Measurements from ENCODE around the gene RNF207.

RNF207 gene

DNA sequence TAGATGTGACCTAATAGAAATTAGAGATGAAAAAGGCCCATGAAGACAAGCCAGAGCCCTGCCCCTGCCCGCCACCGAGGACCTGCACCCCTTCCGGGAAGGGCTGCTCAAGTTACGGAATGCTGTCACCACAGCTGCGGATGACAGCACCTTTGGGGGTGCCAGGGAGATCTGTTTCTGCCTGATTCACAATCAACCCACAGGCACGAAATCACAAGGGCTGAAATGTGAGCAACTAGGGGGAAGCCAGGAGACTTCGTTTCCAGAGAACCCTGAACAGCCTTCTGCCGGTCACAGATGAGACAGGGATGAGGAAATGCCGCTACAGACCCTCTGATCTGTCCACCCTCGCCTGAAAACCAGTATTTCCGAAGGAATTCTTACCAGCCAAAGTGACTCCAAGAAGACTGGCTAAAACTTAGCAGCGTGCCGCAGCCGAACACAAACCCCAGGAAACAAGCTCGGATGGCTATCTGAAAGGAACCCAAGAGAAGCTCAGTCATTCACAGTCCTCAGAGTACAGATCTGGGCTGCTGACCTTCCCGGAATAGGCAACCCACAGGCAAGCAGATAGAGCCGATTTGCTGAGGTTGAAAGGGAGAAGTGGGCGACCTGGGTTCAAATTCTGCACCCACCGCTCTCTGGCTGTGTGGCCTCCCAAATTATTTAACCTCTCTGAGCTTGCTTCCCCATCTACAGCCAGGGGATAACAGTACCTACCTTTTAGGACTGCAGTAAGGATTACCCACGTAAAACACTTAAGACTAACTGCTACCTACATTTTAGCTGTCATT is 28.8 kb downstream of the RNF207 start:
- H3K4me3 ChIP-seq (ENCODE audit: low read length): peak overlapping the region; percentile 79
- peak; percentile 32 for DNase-seq (ENCODE audit: low read depth)
- TF ChIP-seq, protein P1, sequence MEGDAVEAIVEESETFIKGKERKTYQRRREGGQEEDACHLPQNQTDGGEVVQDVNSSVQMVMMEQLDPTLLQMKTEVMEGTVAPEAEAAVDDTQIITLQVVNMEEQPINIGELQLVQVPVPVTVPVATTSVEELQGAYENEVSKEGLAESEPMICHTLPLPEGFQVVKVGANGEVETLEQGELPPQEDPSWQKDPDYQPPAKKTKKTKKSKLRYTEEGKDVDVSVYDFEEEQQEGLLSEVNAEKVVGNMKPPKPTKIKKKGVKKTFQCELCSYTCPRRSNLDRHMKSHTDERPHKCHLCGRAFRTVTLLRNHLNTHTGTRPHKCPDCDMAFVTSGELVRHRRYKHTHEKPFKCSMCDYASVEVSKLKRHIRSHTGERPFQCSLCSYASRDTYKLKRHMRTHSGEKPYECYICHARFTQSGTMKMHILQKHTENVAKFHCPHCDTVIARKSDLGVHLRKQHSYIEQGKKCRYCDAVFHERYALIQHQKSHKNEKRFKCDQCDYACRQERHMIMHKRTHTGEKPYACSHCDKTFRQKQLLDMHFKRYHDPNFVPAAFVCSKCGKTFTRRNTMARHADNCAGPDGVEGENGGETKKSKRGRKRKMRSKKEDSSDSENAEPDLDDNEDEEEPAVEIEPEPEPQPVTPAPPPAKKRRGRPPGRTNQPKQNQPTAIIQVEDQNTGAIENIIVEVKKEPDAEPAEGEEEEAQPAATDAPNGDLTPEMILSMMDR (conservative IDR thresholded peaks at IDR 0.05; ENCODE audit: low read length): no peak

DNA sequence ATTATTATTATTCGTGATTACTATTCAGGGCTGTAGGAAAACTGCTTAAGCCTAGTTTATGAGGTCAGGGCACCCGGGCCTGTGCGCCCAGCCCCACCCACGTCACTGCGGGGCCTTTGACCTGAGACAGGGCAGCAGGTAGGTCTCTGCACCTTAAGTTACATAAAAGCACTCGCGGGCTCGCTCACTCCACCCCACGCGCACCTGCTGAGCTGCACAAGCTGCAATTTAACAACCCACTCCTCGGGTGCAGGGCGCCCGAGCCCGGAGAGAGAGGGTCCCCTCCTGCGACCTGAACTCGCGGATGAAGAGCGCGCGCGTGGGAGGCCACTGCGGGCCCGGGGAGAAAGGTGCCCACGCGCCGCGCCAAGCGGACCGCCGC is 29.4 kb downstream of the RNF207 start:
- H3K4me3 ChIP-seq (ENCODE audit: low read length): peak overlapping the region; percentile 79
- TF ChIP-seq, protein P1 (conservative IDR thresholded peaks at IDR 0.05; ENCODE audit: low read length): no peak
- DNase-seq (ENCODE audit: low read depth): no peak

DNA sequence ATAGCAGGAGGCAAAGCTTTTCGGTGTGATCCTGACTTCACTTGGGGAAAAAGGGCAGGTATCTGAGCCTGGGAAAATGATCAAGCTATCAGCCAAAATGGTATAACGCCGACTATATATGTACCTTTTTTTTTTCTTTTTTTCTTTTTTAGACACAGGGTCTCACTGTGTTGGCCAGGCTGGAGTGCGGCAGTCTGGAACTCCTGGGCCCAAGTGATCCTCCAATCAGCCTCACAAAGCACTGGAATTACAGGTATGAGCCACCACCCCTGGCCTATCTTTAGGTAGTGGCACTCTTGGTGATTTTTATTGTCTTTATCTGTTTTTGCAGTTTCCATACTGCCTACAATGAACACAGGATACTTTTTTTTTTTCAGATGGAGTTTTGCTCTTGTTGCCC is 31.2 kb downstream of the RNF207 start:
- no peak for DNase-seq (ENCODE audit: low read depth)
- no peak overlapping the region for H3K4me3 ChIP-seq (ENCODE audit: low read length)
- TF ChIP-seq, protein P1 (conservative IDR thresholded peaks at IDR 0.05; ENCODE audit: low read length): no peak

DNA sequence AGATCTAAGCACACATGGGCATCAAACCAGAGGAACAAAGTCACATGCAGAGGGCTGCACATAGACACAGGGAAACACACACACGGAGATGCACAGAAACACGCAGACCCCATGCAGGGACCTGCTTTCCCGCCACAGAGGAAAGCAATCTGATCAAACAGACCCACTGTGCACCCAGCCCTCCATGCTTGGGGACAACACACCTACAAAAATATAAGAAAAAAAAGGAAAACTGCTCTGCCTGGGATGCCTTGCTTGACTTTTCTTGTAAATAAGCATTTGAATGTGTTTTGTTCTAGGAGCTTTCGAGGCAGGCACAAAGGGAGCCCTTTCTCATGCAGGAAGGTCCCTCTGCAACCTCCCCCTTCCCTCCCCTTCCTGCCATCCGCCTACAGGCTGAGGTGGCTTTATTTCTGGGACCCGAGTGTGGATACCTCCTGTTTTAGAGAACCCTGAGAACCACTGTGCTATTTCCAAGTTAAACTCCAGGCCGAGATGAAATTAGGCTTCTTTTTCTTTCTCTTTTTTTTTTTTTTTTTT is 33.4 kb downstream of the RNF207 start:
- no peak for DNase-seq (ENCODE audit: low read depth)
- TF ChIP-seq, protein P1 (conservative IDR thresholded peaks at IDR 0.05; ENCODE audit: low read length): no peak
- no peak overlapping the region for H3K4me3 ChIP-seq (ENCODE audit: low read length)

DNA sequence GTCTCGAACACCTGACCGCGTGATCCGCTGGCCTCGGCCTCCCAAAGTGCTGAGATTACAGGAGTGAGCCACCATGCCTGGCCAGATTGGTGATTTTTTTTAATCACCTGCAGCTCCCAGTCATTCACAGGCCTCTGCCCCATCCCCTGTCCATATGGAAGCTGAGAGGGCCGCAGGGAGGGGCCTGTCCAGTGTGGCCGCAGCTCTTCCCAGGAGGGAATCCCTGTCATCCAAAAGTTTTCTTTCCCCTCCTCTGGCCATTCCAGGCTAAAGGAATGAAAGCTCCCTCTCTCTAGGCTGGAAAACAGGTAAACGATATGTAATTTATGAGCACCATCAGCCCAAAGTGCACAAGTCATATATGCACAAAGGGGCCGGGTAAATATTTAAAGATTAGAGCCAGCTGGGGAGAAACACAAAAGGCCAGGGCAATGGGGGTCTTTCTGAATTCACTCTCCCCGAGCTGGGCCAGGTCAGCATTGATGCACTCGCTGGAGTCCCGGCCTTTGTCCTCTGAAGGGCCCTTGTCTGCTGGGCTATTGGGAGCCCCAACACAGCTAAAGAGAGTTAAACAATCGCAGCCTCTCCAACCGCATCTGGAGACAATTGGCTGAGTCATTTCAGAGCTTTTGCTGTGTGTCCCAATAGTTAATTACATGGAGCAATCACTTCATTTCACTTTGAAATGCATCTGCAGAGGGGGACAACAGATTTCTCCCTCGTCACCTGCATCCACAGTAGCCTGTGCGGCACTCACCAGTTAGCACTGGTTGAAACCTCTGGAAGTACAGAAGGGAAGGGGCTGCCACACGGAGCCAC is 34.2 kb downstream of the RNF207 start:
- no peak overlapping the region for H3K4me3 ChIP-seq (ENCODE audit: low read length)
- TF ChIP-seq, protein P1 (conservative IDR thresholded peaks at IDR 0.05; ENCODE audit: low read length): no peak
- peak; percentile 77 for DNase-seq (ENCODE audit: low read depth)

DNA sequence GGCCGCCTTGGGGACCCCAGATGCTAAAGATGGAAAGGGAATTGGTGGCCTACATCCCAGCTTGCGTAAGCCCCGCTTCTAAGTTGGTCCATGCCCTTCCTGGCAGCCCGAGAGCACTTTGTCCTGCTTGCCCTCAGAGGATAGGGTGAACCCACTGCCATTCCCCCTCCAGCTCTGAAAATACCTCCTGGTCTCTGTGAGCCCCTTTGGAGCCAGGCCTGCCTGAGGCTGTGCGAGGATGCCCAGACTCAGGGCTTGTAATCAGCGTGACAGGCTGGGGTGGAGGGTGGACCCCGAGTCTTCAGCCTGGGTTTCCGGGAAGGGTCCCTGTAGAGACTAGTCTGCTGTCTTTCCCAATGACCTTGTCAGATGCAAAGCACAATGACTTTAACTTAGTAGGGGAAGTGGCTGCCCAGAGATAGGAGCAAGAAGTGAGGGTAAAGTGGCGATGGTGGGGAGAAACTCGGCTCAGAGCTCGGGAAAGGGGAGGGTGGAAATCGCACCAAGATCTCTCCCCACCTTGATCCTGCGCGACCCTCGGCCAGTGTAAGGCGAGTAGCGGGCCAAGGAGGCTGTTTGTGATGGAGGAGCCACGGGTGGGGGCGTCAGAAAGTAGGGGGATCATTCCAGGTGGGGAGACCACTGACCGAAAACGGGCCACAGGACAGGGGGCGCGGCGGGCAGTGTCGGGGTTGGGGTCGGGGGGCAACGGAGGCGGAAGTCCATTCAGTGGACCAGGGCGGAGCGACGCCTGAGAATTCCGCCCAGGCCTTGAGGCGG is 35.4 kb downstream of the RNF207 start:
- no peak overlapping the region for H3K4me3 ChIP-seq (ENCODE audit: low read length)
- TF ChIP-seq, protein P1 (conservative IDR thresholded peaks at IDR 0.05; ENCODE audit: low read length): no peak
- DNase-seq (ENCODE audit: low read depth): no peak

Data from AG10803 (cell line).